ENCODE data around the gene DNAJB13.
A peak's percentile ranks its signal among the peaks of the same experiment; 100 is the strongest.

DNAJB13 gene

DNA sequence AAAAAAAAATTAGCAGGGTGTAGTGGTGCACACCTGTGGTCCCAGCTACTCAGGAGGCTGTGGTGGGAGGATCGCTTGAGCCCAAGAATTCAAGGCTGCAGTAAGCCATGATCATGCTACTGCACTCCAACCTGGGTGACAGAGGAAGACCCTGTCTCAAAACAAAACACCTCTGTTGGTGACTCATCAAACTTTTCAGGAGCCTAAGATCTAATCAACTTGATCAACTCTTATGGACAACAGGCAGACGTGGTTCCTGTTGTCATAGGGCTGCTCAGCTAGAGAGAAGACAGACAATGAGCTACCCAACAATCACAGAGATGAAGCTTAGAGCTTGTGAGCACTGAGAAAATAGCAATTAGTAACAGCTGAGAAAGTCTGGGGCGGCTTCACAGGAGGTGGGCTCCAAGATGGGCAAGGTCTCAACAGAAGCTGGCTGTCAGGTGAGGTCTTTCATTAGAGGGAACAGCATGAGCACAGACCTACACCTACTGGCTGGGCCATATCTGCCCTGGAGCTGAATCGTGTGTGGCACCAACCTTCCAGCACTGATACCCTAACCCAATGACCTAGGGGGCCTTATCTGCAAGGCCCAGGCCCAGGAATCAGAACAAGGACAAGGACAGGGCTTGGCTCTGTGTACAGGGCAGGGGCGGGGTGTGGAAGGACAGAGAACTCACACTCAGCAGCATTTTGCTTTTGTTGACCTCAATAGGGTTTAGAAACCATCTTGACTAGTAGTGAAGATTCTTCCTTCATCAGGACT lies 65.3 kb downstream of the DNAJB13 start:
- DNase-seq (ENCODE audit: low read depth): no peak

DNA sequence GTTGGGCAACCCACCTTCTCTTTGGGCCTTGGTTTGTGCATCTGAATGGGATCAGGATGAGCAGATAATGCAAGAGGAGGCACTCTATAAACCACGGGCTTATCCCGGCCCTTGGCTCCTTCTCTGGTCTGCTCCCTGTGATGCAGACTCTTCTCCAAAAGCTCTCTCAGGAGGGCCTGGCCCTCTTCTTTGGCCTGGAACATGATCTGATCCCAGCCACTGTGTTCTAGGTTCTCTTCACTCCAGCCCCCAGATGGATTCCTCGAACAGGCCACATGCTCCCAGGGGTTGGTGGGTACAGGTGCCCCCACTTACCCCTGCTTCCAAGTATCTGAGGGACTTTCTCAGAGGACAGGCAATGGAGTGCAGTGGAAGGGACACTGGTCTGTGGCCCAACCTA lies 66.8 kb downstream of the DNAJB13 start:
- no peak for DNase-seq (ENCODE audit: low read depth)

DNA sequence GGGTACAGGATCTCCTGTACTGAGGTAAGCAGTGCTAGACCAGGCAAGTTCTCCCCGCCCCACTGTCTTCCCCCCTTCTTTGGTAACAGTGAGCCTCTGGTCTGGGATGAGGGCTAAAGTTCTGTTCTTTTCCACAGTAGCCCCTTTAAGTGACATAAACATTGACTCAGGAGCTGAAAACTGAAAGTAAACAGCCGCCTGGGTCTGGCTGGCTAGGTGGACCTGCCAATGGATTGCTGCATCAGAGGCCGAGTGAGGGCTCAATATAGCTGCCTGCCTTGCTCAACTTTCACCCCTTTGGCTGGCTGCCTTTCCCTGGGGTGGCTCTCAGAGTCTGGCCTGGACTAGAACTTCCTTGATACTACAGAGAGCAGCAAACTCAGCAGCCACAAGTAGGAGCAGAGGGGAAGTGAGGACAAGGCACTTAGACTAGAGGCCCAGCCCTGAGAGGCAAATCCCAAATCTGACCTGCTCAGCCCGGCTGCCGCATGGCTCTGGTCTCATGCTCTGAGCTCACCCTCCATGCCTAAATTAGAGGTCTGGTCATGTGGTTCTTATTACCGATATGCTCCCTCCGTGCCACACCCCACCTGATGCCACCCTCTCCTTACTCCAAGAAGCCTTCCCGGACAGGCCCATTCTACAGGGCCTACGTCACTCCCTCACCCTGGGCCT lies 67.6 kb downstream of the DNAJB13 start:
- DNase-seq (ENCODE audit: low read depth): peak; percentile 64

DNA sequence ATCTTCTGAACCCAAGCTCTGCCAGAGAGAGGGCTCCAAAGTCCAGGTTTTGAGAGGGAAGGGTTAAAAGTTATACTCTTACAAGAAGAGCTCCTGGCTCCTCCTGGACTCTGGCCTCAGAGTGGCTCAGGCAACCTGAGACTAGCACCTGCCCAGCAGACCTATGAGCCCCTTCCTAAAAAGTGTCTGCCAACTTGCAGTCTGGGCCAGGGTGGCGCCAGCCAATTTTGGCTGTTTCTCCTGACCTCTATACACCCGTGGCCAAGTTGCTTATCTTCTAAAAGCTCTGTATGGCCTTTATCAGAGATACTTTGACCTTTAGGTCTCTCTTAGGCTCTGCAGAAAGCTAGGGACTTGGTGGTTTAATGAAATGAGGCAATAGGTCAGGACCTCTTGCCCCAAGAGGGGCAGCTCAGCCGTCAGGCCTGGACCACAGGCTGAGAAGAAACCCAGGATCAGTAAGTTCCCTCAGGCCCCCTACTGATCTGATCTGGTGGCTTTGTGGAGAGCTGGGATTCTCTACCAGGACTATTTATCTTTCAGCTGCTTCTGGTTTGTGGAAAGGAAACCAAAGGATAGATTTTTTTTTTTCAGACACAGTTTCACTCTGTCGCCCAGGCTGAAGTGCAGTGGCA lies 68.4 kb downstream of the DNAJB13 start:
- no peak for DNase-seq (ENCODE audit: low read depth)

DNA sequence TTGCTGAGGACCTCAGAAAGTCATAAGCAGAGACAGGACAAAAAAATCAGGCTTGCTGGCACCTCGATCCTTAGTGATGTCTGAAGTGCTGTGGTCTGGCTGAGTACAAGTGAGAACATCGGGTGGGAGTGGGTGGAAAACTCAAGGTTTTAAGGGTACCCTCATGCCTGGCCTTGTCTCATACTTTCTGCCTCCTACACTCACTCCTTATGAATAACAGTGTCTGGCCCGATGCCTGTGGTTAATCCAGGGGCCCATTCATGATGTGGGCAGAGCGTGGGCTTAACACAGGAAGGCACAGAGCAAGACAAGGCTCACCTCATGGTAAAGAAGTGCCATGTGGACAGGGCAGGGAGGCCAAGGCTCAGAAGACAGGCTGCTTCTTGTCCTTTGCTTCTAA lies 69.0 kb downstream of the DNAJB13 start:
- no peak for DNase-seq (ENCODE audit: low read depth)

Data from EH (cell line).